D721Med (cell line): Measurements from ENCODE around the gene MT1H.

Source experiments
- DNase-seq: peaks from one replicate; pipeline ENCODE4 v3.0.0; 2011; ENCODE audit warnings: low spot score; ENCODE audit not compliant: insufficient read length
- FAIRE-seq: peaks from 2 replicates; lab custom pipeline; 2011; peaks lifted over from hg19 to GRCh38; lab: Jason Lieb, UNC
- TF ChIP-seq, protein P1 (sequence below): IDR thresholded peaks from 2 replicates; pipeline ENCODE4 v1.5.1; 2012; ENCODE audit warnings: mild to moderate bottlenecking, control low read depth; ENCODE audit not compliant: insufficient read depth; ENCODE audit errors: missing control alignments

MT1H gene

DNA sequence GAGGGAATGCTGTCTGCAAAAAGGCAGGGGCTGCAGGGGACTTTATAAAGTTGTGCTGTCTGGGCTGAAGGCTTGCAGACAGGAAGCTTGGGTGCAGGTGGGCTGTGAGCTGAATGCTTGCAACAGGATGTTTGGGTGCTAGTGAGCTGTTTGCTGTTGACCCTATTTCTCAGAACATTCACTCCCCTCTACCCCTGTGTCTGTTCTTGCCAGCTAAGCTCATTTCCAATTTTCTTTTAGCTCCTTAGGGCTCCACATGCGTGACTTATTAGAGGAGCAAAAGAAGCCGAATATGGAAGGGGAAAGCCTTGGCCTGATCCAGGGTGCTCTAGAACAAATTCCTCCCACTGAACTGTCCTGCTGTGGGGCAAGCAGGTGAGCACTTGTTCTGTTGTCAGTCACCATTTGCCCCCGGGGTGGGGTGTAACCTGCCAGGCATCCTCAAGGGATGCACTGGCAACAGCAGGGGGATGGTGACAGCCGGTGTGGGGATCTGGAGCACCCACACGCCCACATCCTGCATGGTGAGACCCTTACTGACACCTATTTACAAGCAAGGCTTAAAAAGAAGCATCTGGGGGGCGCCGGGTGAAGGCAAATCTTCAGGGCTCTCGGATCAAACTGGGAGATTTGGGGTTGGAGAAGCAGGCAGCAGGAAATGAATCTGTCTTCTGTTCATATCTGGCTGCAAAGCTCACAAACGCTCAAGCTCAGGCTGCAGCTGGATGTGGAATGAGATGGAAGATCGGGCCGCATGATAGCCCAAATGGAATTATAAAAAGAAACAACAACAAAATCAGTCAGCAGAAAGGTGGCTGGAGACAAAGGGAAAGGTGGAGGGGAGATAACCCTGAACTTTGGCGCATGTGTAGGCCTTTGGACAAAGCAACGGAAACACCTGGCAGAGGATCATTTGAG is 39.2 kb downstream of the MT1H start:
- TF ChIP-seq, protein P1, sequence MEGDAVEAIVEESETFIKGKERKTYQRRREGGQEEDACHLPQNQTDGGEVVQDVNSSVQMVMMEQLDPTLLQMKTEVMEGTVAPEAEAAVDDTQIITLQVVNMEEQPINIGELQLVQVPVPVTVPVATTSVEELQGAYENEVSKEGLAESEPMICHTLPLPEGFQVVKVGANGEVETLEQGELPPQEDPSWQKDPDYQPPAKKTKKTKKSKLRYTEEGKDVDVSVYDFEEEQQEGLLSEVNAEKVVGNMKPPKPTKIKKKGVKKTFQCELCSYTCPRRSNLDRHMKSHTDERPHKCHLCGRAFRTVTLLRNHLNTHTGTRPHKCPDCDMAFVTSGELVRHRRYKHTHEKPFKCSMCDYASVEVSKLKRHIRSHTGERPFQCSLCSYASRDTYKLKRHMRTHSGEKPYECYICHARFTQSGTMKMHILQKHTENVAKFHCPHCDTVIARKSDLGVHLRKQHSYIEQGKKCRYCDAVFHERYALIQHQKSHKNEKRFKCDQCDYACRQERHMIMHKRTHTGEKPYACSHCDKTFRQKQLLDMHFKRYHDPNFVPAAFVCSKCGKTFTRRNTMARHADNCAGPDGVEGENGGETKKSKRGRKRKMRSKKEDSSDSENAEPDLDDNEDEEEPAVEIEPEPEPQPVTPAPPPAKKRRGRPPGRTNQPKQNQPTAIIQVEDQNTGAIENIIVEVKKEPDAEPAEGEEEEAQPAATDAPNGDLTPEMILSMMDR, result no peak
- DNase-seq, result no peak
- FAIRE-seq, result no peak

DNA sequence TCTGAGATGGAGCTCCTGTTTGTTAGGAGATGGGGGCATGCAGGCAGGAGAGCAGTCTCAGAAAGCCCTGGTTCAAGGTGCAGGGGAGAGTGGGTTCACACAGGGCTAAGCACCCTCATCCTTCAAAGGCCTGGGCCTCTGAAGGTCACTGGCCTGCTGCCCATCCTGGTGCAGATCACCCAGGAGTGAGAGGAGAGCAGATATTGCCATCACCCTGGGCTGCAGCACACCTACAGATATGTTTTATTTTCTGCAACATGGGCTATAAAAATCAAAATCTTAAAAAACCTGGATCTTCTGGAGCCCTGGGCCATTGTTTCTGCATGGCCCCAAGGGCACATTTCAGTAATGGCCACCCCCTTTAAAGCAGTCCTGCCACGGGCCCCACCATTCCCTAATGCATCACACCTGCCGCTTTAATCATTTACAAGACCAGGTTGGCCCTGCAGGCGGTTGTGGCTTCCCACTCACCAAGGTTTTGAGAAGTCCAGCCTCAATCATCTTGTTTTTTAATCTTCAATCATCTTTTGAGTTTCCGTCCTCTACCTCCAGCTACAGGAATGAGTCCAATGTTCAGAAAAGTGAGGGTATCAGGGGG is 39.9 kb downstream of the MT1H start:
- TF ChIP-seq, protein P1, result no peak
- FAIRE-seq, result no peak
- no peak for DNase-seq

DNA sequence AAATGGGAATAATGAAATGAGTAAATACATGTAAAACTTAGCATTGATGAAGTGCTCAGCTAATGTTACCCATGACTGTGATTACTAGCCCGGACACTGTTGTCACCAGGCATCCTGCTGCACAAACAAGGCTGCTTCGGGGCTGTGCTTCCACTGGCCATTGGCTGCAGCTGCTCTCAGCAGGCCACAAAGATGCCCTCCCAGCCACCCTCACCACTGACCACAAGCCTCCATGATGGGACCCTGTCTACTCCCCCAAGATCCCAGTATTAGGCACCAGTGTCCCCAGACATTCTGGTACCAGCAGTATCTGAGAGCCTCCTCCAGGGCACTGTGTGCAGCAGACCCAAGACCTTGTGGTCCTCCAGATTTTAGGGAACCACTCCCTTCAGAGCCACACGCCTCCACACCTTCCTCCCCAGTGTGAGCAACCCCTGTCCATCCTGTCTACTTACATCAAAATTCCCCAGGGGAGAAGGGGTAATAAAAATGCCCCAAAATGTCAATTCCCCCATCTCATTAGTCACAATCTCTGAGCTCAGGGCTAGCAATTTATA is 40.6 kb downstream of the MT1H start:
- TF ChIP-seq, protein P1, result no peak
- DNase-seq (no peak), FAIRE-seq (no peak)

DNA sequence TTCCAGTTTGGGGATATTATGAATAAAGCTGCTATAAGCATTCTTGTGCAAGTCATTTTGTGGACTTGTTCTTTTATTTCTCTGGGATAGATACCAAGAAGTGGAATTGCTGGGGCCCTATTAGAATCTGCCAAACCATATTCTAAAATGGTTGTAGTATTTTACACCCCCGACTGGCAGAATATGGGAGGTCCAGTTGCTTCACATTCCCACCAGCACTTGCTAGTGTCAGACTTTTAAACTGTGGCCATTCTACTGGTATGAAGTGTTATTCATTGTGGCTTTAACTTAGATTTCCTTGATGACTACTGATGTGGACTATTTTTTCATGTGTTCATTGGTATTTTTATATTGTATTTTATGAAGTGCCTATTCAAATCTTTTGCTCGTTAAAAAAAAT is 42.2 kb downstream of the MT1H start:
- TF ChIP-seq, protein P1, result no peak
- FAIRE-seq, result no peak
- DNase-seq, result no peak

DNA sequence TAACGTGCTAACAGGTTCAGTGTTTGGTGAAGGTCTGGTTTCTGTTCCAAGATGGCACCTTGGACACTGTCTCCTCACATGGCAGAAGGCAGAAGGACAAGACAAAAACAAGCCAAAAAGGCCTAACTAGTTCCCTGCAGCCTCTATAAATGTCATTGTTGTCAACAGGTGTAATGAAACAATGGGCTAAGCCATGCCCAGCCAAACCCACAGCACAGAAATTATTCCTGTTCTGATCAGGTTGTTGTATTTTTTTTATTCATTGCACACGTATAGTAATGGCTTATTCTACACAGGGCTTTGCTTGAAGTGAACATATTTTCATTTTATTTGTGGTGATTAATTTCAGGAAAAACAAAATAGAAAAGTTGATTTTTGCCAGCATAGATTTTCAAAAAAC is 44.2 kb downstream of the MT1H start:
- FAIRE-seq (no peak), DNase-seq (no peak)
- TF ChIP-seq, protein P1, result no peak

DNA sequence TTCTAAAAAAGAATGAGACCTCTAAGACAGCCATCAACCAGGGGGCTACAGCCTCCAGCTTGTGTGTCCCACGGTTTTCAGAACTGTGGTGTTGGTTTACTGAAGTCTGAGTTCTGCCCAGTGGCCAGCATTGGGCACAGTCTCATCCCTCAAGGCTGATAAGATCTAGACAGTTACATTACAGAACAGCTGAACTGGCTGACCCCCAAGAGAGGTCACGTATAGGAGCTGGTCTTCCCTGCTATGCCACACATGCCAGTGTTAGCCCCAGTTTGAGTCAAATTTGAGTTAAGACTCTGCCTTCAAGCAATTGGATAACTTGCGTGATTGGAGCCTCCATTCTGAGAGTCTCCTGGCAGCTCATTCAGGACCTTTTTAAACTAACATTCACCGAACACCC is 45.5 kb downstream of the MT1H start:
- DNase-seq (no peak), FAIRE-seq (no peak)
- TF ChIP-seq, protein P1, result no peak
